HG03520 (cell line): Measurements from ENCODE around the gene ABCB7.
"Not testable (repeated sequence)": the region's sequence is repeated elsewhere in the genome, so short reads cannot be mapped to it uniquely, and the experiment has no call there.

Source experiments
- ATAC-seq: cut with Tn5 transposase; IDR thresholded peaks from one replicate; pipeline ENCODE4 v1.9.1; 2021; ENCODE audit warnings: mild to moderate bottlenecking, moderate library complexity; ENCODE audit not compliant: unreplicated experiment

The ABCB7 gene

GRCh38 chrX:75155827-75156525 is at the start of gene ABCB7:
Gene ABCB7 (minus strand): TSS chrX:75156283. CDS start chrX:75156272, 11 bp downstream.
- ATAC-seq, result peak; percentile 85

DNA sequence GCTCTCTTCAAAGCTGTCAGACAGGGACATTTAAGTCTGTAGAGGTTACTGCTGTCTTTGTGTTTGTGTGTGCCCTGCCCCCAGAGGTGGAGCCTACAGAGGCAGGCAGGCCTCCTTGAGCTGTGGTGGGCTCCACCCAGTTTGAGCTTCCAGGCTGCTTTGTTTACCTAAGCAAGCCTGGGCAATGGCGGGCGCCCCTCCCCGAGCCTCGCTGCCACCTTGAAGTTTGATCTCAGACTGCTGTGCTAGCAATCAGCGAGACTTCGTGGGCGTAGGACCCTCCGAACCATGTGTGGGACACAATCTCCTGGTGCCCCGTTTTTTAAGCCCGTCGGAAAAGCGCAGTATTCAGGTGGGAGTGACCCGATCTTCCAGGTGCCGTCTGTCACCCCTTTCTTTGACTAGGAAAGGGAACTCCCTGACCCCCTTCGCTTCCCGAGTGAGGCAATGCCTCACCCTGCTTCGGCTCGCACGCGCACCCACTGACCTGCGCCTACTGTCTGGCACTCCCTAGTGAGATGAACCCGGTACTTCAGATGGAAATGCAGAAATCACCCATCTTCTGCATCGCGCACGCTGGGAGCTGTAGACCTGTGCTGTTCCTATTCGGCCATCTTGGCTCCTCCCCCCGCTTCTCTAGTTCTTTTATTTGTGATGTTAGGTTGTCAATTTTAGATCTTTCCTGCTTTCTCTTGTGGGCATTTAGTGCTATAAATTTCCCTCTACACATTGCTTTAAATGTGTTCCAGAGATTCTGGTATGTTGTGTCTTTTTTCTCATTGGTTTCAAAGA is 32.5 kb upstream of the ABCB7 start:
- ATAC-seq, result not testable (repeated sequence)

DNA sequence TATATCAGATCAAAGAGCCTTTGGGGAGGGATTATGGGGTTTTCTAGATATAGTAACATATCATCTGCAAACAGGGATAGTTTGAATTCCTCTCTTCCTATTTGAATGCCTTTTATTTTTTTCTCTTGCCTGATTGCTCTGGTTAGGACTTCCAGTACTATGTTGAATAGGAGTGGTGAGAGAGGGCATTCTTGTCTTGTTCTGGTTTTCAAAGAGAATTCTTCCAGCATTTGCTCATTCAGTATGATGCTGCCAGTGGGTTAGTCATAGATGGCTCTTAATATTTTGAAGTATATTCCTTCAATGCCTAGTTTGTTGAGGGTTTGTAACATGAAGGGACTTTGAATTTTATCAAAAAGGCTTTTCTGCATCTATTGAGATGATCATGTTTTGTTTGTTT is 25.6 kb upstream of the ABCB7 start:
- no peak for ATAC-seq

- ATAC-seq, result not testable (repeated sequence)
These were observed 23.6 kb upstream of the ABCB7 start for GRCh38 chrX:75179536-75180293.

GRCh38 chrX:75172257-75172890 is 16.3 kb upstream of the ABCB7 start:
- ATAC-seq, result not testable (repeated sequence)

- no peak for ATAC-seq
These were observed 2.0 kb upstream of the ABCB7 start for GRCh38 chrX:75158054-75158453.

DNA sequence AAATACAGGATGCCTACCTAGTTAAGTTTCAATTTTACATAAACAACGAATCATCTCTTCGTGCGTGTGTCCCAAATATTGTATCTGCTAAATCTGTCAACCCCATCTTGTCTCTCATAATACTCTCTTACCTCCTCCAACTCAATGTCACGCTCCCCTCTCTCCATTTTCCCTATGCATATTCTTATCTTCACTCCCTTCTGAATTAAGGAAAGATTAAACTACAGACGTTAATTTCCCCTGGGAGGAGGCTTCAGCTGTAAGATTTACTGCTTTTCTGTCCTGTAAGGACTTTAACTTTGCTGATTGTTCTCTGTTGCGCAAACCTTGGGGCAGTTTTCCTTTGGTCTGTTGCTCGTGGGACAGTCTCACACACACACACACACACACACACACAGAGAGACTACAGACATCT is 455 bp upstream of the ABCB7 start:
- ATAC-seq, result no peak

DNA sequence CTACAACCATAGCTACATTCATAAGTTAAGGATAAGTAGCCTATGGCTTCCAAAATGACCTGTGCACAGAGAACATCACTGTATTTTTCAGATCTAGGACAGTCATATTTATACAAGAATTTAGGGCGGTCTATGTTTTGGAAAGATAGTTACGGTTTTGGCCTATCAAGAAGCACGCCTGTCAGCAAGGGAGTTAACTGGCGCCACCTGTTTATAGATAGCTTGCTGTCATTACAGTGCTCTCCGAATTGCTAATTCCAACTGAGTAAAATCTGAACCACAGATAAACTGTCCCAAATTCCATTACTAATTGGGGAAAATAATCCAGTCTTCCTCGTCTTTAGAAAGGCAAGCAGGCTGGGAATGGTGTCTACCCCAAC is 646 bp downstream of the ABCB7 start:
- ATAC-seq, result peak; percentile 28

- ATAC-seq, result no peak
These were observed 1.2 kb downstream of the ABCB7 start for GRCh38 chrX:75154871-75155270.

GRCh38 chrX:75151827-75152592 is 4.1 kb downstream of the ABCB7 start:
- no peak for ATAC-seq

- ATAC-seq, result no peak
These were observed 6.4 kb downstream of the ABCB7 start for GRCh38 chrX:75149654-75150053.

- no peak for ATAC-seq
These were observed 23.4 kb downstream of the ABCB7 start for GRCh38 chrX:75132672-75133071.

- ATAC-seq, result no peak
These were observed 24.0 kb downstream of the ABCB7 start for GRCh38 chrX:75131973-75132627.

DNA sequence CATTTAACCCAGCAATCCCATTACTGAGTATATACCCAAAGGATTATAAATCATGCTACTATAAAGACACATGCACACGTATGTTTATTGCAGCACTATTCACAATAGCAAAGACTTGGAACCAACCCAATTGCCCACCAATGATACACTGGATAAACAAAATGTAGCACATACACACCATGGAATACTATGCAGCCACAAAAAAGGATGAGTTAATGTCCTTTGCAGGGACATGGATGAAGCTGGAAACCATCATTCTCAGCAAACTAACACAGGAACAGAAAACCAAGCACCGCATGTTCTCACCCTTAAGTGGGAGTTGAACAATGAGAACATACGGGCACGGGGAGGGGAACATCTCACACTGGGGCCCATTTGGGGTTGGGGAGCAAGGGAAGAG is 27.0 kb downstream of the ABCB7 start:
- ATAC-seq, result not testable (repeated sequence)

GRCh38 chrX:75118296-75118695 is 37.8 kb downstream of the ABCB7 start:
- ATAC-seq, result no peak

- ATAC-seq, result no peak
These were observed 40.2 kb downstream of the ABCB7 start for GRCh38 chrX:75115707-75116413.

- ATAC-seq, result no peak
These were observed 41.4 kb downstream of the ABCB7 start for GRCh38 chrX:75114638-75115037.

DNA sequence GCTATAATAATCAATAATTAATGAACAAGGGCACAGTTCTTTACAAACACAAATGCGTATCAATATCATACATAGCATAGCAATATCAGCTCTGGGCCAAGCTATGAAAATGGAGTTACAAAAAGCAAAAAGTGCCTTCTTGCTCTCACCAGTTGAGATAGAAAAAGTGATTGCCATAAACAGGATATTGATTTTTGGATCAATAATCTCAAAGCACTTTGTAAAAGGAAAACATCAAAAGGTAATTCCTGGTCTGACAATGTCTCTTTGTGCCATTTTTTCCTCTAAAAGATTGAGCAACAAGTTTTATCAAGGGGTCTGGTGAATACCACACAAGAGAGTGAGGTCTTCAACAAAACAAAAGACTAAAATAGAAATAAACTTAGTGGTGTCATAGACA is 42.4 kb downstream of the ABCB7 start:
- ATAC-seq, result no peak

DNA sequence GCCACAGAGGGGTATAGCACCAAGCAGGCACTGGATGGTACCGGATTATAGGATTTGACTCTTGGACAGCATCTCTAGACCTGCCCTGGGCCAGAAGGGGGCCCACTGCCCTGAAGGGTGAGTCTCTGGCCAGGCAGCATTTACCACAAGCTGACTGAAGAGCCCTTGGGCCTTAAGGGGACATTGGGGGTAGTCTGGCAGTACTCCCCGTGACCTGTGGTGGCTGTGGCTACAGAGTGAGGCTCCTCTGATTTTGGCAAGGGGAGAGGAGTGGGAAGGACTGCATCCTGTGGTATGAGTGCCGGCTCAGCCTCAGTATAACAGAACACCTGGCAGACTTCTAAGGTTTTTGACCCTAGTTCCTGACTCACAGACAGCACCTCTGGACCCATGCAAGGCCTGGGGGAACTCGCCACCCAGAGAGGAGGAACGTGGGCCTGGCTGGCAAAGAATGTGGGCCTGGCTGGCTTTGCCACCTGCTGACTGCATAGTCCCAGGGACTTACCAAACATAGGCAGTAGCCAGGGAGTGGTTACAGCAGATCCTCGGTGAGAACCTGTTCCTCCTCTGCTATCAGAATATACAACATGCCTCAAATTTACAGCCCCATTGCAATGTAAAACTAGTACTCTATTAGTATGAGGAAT is 48.1 kb downstream of the ABCB7 start:
- ATAC-seq, result no peak
